C4-2B (cell line): ENCODE measurements around the gene IL20.
"Not testable (repeated sequence)": the region's sequence is repeated elsewhere in the genome, so short reads cannot be mapped to it uniquely, and the experiment has no call there.

Experiments used
- H3K27ac ChIP-seq: fragments of 450-650 bp; 2 replicates; pipeline ENCODE4 v1.5.1; 2017
- ZFX ChIP-seq: fragments of 450-650 bp; IDR thresholded peaks from 2 replicates; pipeline ENCODE4 v1.6.1; 2017
- TF ChIP-seq, protein P1 (sequence below): fragments of 450-650 bp; conservative IDR thresholded peaks from 2 replicates; pipeline ENCODE4 v1.5.1; 2017; ENCODE audit warnings: mild to moderate bottlenecking

IL20 gene

DNA sequence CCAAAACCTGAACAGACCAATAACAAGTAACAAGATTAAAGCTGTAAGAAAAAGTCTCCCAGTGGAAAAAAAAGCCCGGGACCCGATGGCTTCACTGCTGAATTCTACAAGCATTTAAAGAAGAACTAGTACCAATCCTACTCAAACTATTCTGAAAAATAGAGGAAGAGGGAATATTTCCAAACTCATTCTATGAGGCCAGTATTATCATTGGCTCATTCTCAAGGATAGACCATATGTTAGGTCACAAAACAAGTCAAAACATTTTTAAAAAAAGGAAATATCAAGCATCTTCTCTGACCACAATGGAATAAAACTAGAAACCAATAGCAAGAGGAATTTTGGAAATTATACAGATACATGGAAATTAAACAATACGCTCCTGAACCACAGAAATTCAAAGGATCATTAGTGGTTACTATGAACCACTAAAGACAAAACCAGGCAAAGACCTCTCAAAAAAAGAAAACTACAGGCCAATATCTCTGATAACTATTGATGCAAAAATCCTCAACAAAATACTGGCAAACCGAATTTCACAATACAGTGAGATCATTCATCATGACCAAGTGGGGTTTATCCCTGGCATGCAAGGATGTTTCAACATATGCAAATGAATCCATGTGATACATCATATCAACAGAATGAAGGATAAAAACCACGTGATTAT is 13.9 kb upstream of the IL20 start:
- H3K27ac ChIP-seq = no peak overlapping the region
- TF ChIP-seq ZFX = no peak
- TF ChIP-seq, protein P1, sequence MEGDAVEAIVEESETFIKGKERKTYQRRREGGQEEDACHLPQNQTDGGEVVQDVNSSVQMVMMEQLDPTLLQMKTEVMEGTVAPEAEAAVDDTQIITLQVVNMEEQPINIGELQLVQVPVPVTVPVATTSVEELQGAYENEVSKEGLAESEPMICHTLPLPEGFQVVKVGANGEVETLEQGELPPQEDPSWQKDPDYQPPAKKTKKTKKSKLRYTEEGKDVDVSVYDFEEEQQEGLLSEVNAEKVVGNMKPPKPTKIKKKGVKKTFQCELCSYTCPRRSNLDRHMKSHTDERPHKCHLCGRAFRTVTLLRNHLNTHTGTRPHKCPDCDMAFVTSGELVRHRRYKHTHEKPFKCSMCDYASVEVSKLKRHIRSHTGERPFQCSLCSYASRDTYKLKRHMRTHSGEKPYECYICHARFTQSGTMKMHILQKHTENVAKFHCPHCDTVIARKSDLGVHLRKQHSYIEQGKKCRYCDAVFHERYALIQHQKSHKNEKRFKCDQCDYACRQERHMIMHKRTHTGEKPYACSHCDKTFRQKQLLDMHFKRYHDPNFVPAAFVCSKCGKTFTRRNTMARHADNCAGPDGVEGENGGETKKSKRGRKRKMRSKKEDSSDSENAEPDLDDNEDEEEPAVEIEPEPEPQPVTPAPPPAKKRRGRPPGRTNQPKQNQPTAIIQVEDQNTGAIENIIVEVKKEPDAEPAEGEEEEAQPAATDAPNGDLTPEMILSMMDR = no peak

- H3K27ac ChIP-seq = not testable (repeated sequence)
Measured at GRCh38 chr1:206852662-206853061, 12.8 kb upstream of the IL20 start.

GRCh38 chr1:206853696-206854095 is 11.7 kb upstream of the IL20 start:
- not testable (repeated sequence) for H3K27ac ChIP-seq

- TF ChIP-seq ZFX = no peak
- TF ChIP-seq, protein P1 = no peak
- no peak overlapping the region for H3K27ac ChIP-seq
Measured at GRCh38 chr1:206854401-206855129, 10.9 kb upstream of the IL20 start.

GRCh38 chr1:206855859-206856258 is 9.6 kb upstream of the IL20 start:
- TF ChIP-seq ZFX = no peak
- TF ChIP-seq, protein P1 = no peak
- H3K27ac ChIP-seq = no peak overlapping the region

DNA sequence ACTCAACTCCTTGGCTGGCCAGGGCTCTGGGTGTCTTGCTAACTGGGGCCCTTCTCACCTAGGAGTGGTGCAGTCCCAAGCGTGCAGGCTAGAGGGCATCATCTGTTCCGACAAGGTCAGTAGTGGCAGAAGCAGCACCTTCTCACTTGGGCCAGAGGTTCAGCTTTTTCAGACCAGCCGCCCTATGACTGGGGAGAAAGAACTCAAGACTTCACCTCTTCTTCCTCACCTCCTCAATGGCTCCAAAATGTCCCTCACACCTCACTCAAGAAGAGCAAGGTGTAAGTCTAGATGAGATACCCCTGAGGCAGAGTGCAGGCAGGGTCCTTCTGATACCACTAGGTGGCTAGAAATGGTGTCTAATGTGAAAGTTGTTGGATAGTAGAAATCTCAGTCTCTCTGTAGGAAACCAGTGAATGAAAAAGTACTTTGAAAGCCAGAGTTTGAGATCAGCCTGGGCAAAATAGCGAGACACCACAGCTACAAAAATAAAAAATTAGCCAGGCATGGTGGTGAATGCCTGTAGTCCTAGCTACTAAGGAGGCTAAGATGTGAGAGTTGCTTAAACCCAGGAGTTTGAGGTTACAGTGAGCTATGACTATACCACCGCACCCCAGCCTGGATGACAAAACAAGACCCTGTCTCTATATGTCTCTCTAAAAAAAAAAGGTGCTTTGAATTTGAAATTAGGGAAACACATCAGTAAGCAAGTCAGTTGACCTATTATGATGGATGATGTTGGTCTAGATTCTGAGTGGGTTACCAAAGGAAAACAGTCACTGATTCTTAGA is 8.6 kb upstream of the IL20 start:
- no peak for TF ChIP-seq ZFX
- TF ChIP-seq, protein P1 = peak; percentile 45
- H3K27ac ChIP-seq = no peak overlapping the region

- H3K27ac ChIP-seq = no peak overlapping the region
- TF ChIP-seq, protein P1 = no peak
Measured at GRCh38 chr1:206859082-206859521, 6.3 kb upstream of the IL20 start.

- TF ChIP-seq, protein P1 = no peak
- TF ChIP-seq ZFX = no peak
- H3K27ac ChIP-seq = no peak overlapping the region
Measured at GRCh38 chr1:206860165-206860564, 5.3 kb upstream of the IL20 start.
